ENCODE measurements around the gene FICD. TPM values are rescaled to one million over a fixed set of nuclear protein-coding genes. Genes with fewer than 3 reads are reported as not detected.

Gene FICD
- total RNA-seq, 2 experiments from 2014 or later, result 3.4 to 3.9 TPM

- no peak for DNase-seq
- no peak overlapping the region for H3K4me3 Mint-ChIP-seq
Observed at GRCh38 chr12:108475396-108475795, 39.7 kb upstream of the FICD start.

GRCh38 chr12:108477055-108477880, 37.8 kb upstream of the FICD start:
- DNase-seq (no peak), ATAC-seq (no peak)
- Mint-ChIP-seq H3K27me3 (peaks cover 12% of the 10 kb centered on the region), H3K4me1 (ENCODE audit: low read depth) (no peaks in the 10 kb centered on the region), H3K9me3 (no peaks in the 10 kb centered on the region), H3K4me3 (no peak overlapping the region), H3K27ac (no peak overlapping the region), H3K36me3 (ENCODE audit: low read depth) (no peaks in the 10 kb centered on the region)
- ChIA-PET POLR2A (no interaction called here), CTCF (no interaction called here)
- intact Hi-C loops (cut with micrococcal nuclease), result no loop called here
- no peak for TF ChIP-seq CTCF (IDR thresholded peaks at IDR 0.05)

More at GRCh38 chr12:108475396-108475795, 39.7 kb upstream of the FICD start:
- ChIA-PET CTCF (no interaction called here), POLR2A (no interaction called here)
- H3K27me3 Mint-ChIP-seq, result peaks cover 1% of the 10 kb centered on the region
- no peaks in the 10 kb centered on the region for H3K4me1 Mint-ChIP-seq (ENCODE audit: low read depth)
- H3K27ac Mint-ChIP-seq, result no peak overlapping the region
- ATAC-seq, result no peak
- no peak for TF ChIP-seq CTCF (IDR thresholded peaks at IDR 0.05)
- intact Hi-C loops (cut with micrococcal nuclease), result no loop called here
- no peaks in the 10 kb centered on the region for H3K9me3 Mint-ChIP-seq
- H3K36me3 Mint-ChIP-seq (ENCODE audit: low read depth), result no peaks in the 10 kb centered on the region

GRCh38 chr12:108477881-108478259, 37.2 kb upstream of the FICD start:
- intact Hi-C loops (cut with micrococcal nuclease), result no loop called here
- no peaks in the 10 kb centered on the region for H3K4me1 Mint-ChIP-seq (ENCODE audit: low read depth)
- H3K9me3 Mint-ChIP-seq, result no peaks in the 10 kb centered on the region
- H3K4me3 Mint-ChIP-seq, result no peak overlapping the region
- ATAC-seq (no peak), DNase-seq (no peak)
- ChIA-PET CTCF (no interaction called here), POLR2A (no interaction called here)
- H3K27ac Mint-ChIP-seq, result no peak overlapping the region
- peaks cover 16% of the 10 kb centered on the region for H3K27me3 Mint-ChIP-seq
- H3K36me3 Mint-ChIP-seq (ENCODE audit: low read depth), result no peaks in the 10 kb centered on the region
- no peak for TF ChIP-seq CTCF (IDR thresholded peaks at IDR 0.05)

- DNase-seq, result no peak
- Mint-ChIP-seq H3K9me3 (no peaks in the 10 kb centered on the region), H3K36me3 (ENCODE audit: low read depth) (no peaks in the 10 kb centered on the region), H3K27me3 (peaks cover 18% of the 10 kb centered on the region), H3K4me3 (no peak overlapping the region), H3K27ac (no peak overlapping the region), H3K4me1 (ENCODE audit: low read depth) (no peaks in the 10 kb centered on the region)
- intact Hi-C loops (cut with micrococcal nuclease), result no loop called here
- ATAC-seq, result no peak
- ChIA-PET POLR2A (no interaction called here), CTCF (no interaction called here)
- TF ChIP-seq CTCF (IDR thresholded peaks at IDR 0.05), result no peak
Observed at GRCh38 chr12:108478611-108479206, 36.4 kb upstream of the FICD start.

- CTCF ChIA-PET, result interaction anchor here (0.7 kb wide), 1 partner anchor 16 kb away, joined by 3 read pairs; no protein-coding TSS in a partner anchor
Observed at GRCh38 chr12:108479364-108480070, 35.6 kb upstream of the FICD start.

More at GRCh38 chr12:108479364-108480070, 35.6 kb upstream of the FICD start:
- no peaks in the 10 kb centered on the region for H3K9me3 Mint-ChIP-seq
- intact Hi-C loops (cut with micrococcal nuclease), result no loop called here
- DNase-seq, result no peak
- H3K27me3 Mint-ChIP-seq, result peaks cover 18% of the 10 kb centered on the region
- no peak for TF ChIP-seq CTCF (IDR thresholded peaks at IDR 0.05)
- no peak overlapping the region for H3K27ac Mint-ChIP-seq
- no peak overlapping the region for H3K4me3 Mint-ChIP-seq
- no peak for ATAC-seq
- no peaks in the 10 kb centered on the region for H3K36me3 Mint-ChIP-seq (ENCODE audit: low read depth)
- POLR2A ChIA-PET, result no interaction called here
- no peaks in the 10 kb centered on the region for H3K4me1 Mint-ChIP-seq (ENCODE audit: low read depth)
